EH (cell line): ENCODE data around the gene KRT73.

Experiments
- DNase-seq: peaks from one replicate; pipeline ENCODE4 v3.0.0-alpha.2; 2015; ENCODE audit warnings: low read depth

KRT73 gene

GRCh38 chr12:52617403-52617785 is 965 bp downstream of the KRT73 start:
- DNase-seq = no peak

- DNase-seq = no peak
Measured at GRCh38 chr12:52616680-52617402, 1.5 kb downstream of the KRT73 start.

- DNase-seq = no peak
Measured at GRCh38 chr12:52615912-52616311, 2.4 kb downstream of the KRT73 start.

- peak; percentile 7 for DNase-seq
Measured at GRCh38 chr12:52615208-52615868, 3.0 kb downstream of the KRT73 start.

- DNase-seq = no peak
Measured at GRCh38 chr12:52614381-52615207, 3.8 kb downstream of the KRT73 start.

GRCh38 chr12:52613384-52614030 is 4.9 kb downstream of the KRT73 start:
- no peak for DNase-seq

GRCh38 chr12:52612431-52613383 is 5.7 kb downstream of the KRT73 start:
- DNase-seq = no peak

GRCh38 chr12:52611080-52611468 is 7.3 kb downstream of the KRT73 start:
- DNase-seq = no peak

GRCh38 chr12:52608826-52609630 is 9.3 kb downstream of the KRT73 start:
- no peak for DNase-seq

- DNase-seq = no peak
Measured at GRCh38 chr12:52608161-52608560, 10.2 kb downstream of the KRT73 start.

GRCh38 chr12:52607314-52607713 is 11.0 kb downstream of the KRT73 start:
- DNase-seq = no peak

GRCh38 chr12:52606581-52607218 is 11.7 kb downstream of the KRT73 start:
- DNase-seq = no peak

GRCh38 chr12:52606096-52606495 is 12.3 kb downstream of the KRT73 start:
- DNase-seq = no peak

GRCh38 chr12:52605542-52605941 is 12.8 kb downstream of the KRT73 start:
- no peak for DNase-seq

GRCh38 chr12:52604859-52605258 is 13.5 kb downstream of the KRT73 start:
- DNase-seq = no peak

- DNase-seq = no peak
Measured at GRCh38 chr12:52603314-52603713, 15.0 kb downstream of the KRT73 start.

GRCh38 chr12:52602552-52602951 is 15.8 kb downstream of the KRT73 start:
- no peak for DNase-seq

- no peak for DNase-seq
Measured at GRCh38 chr12:52601671-52602070, 16.7 kb downstream of the KRT73 start.

- DNase-seq = no peak
Measured at GRCh38 chr12:52600941-52601481, 17.3 kb downstream of the KRT73 start, which contains the start of gene KRT72. Gene KRT72, minus strand, starts transcription at chr12:52601463. Its CDS starts 11 bp downstream, at chr12:52601452.
